ENCODE results near the gene TTC28.

The TTC28 gene

GRCh38 chr22:28002181-28002700 is 677.4 kb downstream of the TTC28 start:
- DNase-seq (ENCODE audit: low read depth): peak; percentile 34

- DNase-seq (ENCODE audit: low read depth): no peak
Measured at GRCh38 chr22:28001171-28001835, 678.3 kb downstream of the TTC28 start.

GRCh38 chr22:28000361-28000760 is 679.3 kb downstream of the TTC28 start:
- no peak for DNase-seq (ENCODE audit: low read depth)

- DNase-seq (ENCODE audit: low read depth): no peak
Measured at GRCh38 chr22:27999876-28000275, 679.8 kb downstream of the TTC28 start.

- DNase-seq (ENCODE audit: low read depth): no peak
Measured at GRCh38 chr22:27998511-27999410, 680.9 kb downstream of the TTC28 start.

GRCh38 chr22:27997538-27997937 is 682.1 kb downstream of the TTC28 start:
- DNase-seq (ENCODE audit: low read depth): peak; percentile 20

- no peak for DNase-seq (ENCODE audit: low read depth)
Measured at GRCh38 chr22:27996981-27997380, 682.7 kb downstream of the TTC28 start.

GRCh38 chr22:27996529-27996925 is 683.1 kb downstream of the TTC28 start:
- no peak for DNase-seq (ENCODE audit: low read depth)

GRCh38 chr22:27995801-27996528 is 683.7 kb downstream of the TTC28 start:
- DNase-seq (ENCODE audit: low read depth): no peak

- DNase-seq (ENCODE audit: low read depth): no peak
Measured at GRCh38 chr22:27994481-27995331, 684.9 kb downstream of the TTC28 start.

- DNase-seq (ENCODE audit: low read depth): no peak
Measured at GRCh38 chr22:27993774-27994350, 685.8 kb downstream of the TTC28 start.

GRCh38 chr22:27993201-27993635 is 686.4 kb downstream of the TTC28 start:
- DNase-seq (ENCODE audit: low read depth): no peak

GRCh38 chr22:27992294-27993165 is 687.1 kb downstream of the TTC28 start:
- no peak for DNase-seq (ENCODE audit: low read depth)

- no peak for DNase-seq (ENCODE audit: low read depth)
Measured at GRCh38 chr22:27991586-27992293, 687.9 kb downstream of the TTC28 start.

- DNase-seq (ENCODE audit: low read depth): peak; percentile 49
Measured at GRCh38 chr22:27990879-27991278, 688.8 kb downstream of the TTC28 start.

GRCh38 chr22:27990451-27990840 is 689.2 kb downstream of the TTC28 start:
- no peak for DNase-seq (ENCODE audit: low read depth)

- DNase-seq (ENCODE audit: low read depth): no peak
Measured at GRCh38 chr22:27989758-27990450, 689.7 kb downstream of the TTC28 start.

- DNase-seq (ENCODE audit: low read depth): no peak
Measured at GRCh38 chr22:27988704-27989103, 690.9 kb downstream of the TTC28 start.

GRCh38 chr22:27987557-27987956 is 692.1 kb downstream of the TTC28 start:
- DNase-seq (ENCODE audit: low read depth): peak; percentile 64

Measured in fibroblast of gingiva (primary cell).